Prostate gland (tissue), 2 donors: Measurements from ENCODE around the gene APPBP2.

Experiments
- POLR2A ChIP-seq: fragments of 450-650 bp; IDR thresholded peaks from one replicate; pipeline ENCODE4 v1.6.1; 2016; ENCODE audit warnings: antibody characterized with exemption, mild to moderate bottlenecking
- TF ChIP-seq, protein P1 (sequence below), 4 experiments: fragments of 200-600 bp in 2 of 4; fragments of 450-650 bp in 2 of 4; sonication (generic) in 2 of 4; IDR thresholded peaks; 1 replicate in 3 of 4; 2 replicates in 1 of 4; pipeline ENCODE4 v1.5.1; 2016 to 2019; ENCODE audit warnings: antibody characterized with exemption in 4 of 4, mild to moderate bottlenecking in 2 of 4, moderate library complexity in 2 of 4

DNA sequence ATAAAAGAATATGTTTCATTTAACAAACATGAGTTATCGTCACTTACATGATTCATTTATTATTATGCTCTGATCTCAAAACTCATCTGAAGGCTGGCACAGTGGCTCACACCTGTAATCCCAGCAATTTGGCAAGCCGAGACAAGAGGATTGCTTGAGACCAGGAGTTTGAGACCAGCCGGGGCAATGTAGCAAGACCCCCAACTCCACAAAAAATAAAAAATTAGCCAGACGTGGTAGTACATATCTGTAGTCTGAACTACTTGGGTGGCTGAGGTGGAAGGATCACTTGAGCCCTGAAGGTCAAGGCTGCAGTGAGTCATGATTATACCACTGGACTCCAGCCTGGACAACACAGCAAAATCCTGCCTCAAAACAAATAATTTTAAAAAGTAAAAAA, 16.0 kb downstream of the APPBP2 start:
- TF ChIP-seq, protein P1, sequence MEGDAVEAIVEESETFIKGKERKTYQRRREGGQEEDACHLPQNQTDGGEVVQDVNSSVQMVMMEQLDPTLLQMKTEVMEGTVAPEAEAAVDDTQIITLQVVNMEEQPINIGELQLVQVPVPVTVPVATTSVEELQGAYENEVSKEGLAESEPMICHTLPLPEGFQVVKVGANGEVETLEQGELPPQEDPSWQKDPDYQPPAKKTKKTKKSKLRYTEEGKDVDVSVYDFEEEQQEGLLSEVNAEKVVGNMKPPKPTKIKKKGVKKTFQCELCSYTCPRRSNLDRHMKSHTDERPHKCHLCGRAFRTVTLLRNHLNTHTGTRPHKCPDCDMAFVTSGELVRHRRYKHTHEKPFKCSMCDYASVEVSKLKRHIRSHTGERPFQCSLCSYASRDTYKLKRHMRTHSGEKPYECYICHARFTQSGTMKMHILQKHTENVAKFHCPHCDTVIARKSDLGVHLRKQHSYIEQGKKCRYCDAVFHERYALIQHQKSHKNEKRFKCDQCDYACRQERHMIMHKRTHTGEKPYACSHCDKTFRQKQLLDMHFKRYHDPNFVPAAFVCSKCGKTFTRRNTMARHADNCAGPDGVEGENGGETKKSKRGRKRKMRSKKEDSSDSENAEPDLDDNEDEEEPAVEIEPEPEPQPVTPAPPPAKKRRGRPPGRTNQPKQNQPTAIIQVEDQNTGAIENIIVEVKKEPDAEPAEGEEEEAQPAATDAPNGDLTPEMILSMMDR (IDR thresholded peaks at IDR 0.05) = no peak
- no peak for TF ChIP-seq POLR2A
